OCI-LY3 (cell line): ENCODE data around the gene DDX1.

Experiments used
- CTCF ChIP-seq: fragments of 200-600, 300-600 bp; sonication (generic); IDR thresholded peaks from 2 replicates; pipeline ENCODE4 v1.5.1; 2014; ENCODE audit warnings: antibody characterized with exemption, low read length, low read depth
- EZH2phosphoT487 ChIP-seq: fragments of 200-600 bp; shearing (Covaris generic); IDR thresholded peaks from 2 replicates; pipeline ENCODE4 v1.6.1; 2018; ENCODE audit warnings: antibody characterized with exemption, mixed run types, low read depth

GRCh38 chr2:15633971-15634346 lies 42.3 kb downstream of the DDX1 start:
- TF ChIP-seq CTCF (no peak), EZH2phosphoT487 (no peak)
